KMS-11 (cell line): ENCODE data around the gene FMO5.
"Not testable (repeated sequence)": the region's sequence is repeated elsewhere in the genome, so short reads cannot be mapped to it uniquely, and the experiment has no call there.

Experiments used
- H2AFZ ChIP-seq: fragments of 200-600 bp; sonication (generic); 2 replicates; pipeline ENCODE4 v1.6.1; 2016; ENCODE audit warnings: antibody characterized with exemption, mixed run types, low read depth
- H3K27ac ChIP-seq: fragments of 200-600 bp; sonication (generic); 2 replicates; pipeline ENCODE4 v1.6.1; 2016; ENCODE audit warnings: mild to moderate bottlenecking, mixed run types
- H3K27me3 ChIP-seq: fragments of 200-600 bp; sonication (generic); 2 replicates; pipeline ENCODE4 v1.6.1; 2017; ENCODE audit warnings: mild to moderate bottlenecking, low read depth, mixed run types, moderate library complexity; ENCODE audit not compliant: insufficient read depth
- H3K36me3 ChIP-seq: fragments of 200-600 bp; sonication (generic); 2 replicates; pipeline ENCODE4 v1.6.1; 2017; ENCODE audit warnings: mild to moderate bottlenecking, mixed run types; ENCODE audit not compliant: insufficient read depth
- H3K4me1 ChIP-seq: fragments of 200-600 bp; sonication (generic); 2 replicates; pipeline ENCODE4 v1.6.1; 2016; ENCODE audit warnings: mild to moderate bottlenecking, low read depth, mixed run types; ENCODE audit not compliant: poor library complexity, severe bottlenecking
- H3K4me2 ChIP-seq: fragments of 200-600 bp; sonication (generic); 2 replicates; pipeline ENCODE4 v1.7.0; 2016; ENCODE audit warnings: mild to moderate bottlenecking, mixed run types
- H3K4me3 ChIP-seq: fragments of 200-600 bp; sonication (generic); IDR thresholded peaks from 2 replicates; pipeline ENCODE4 v1.6.1; 2017; ENCODE audit warnings: low read depth, low read length, mixed read lengths; ENCODE audit not compliant: insufficient read depth
- H3K79me2 ChIP-seq: fragments of 200-600 bp; sonication (generic); 2 replicates; pipeline ENCODE4 v1.6.1; 2016; ENCODE audit warnings: low read depth, mixed run types; ENCODE audit not compliant: insufficient read depth
- H3K9ac ChIP-seq: fragments of 200-600 bp; sonication (generic); 2 replicates; pipeline ENCODE4 v1.6.1; 2016; ENCODE audit warnings: mild to moderate bottlenecking, mixed run types
- H4K20me1 ChIP-seq: fragments of 200-600 bp; sonication (generic); 2 replicates; pipeline ENCODE4 v1.6.1; 2016; ENCODE audit warnings: mild to moderate bottlenecking, mixed run types; ENCODE audit not compliant: insufficient read depth
- CTCF ChIP-seq: fragments of 200-600 bp; sonication (generic); conservative IDR thresholded peaks from 2 replicates; pipeline ENCODE4 v1.6.1; 2017; ENCODE audit warnings: low read depth, mild to moderate bottlenecking, antibody characterized with exemption, low read length, moderate library complexity, mixed read lengths

FMO5 gene

GRCh38 chr1:147238053-147238902 is 13.1 kb upstream of the FMO5 start:
- Histone ChIP-seq H3K9ac (no peak overlapping the region), H3K27ac (no peak overlapping the region), H3K4me3 (no peak overlapping the region), H3K4me2 (no peak overlapping the region), H4K20me1 (no peaks in the 10 kb centered on the region), H2AFZ (no peak overlapping the region), H3K4me1 (peaks cover 6% of the 10 kb centered on the region), H3K79me2 (peaks cover 4% of the 10 kb centered on the region), H3K27me3 (no peaks in the 10 kb centered on the region), H3K36me3 (no peaks in the 10 kb centered on the region)
- no peak for TF ChIP-seq CTCF

GRCh38 chr1:147236959-147237791 is 12.0 kb upstream of the FMO5 start:
- Histone ChIP-seq H3K4me2 (no peak overlapping the region), H3K36me3 (no peaks in the 10 kb centered on the region), H3K27me3 (no peaks in the 10 kb centered on the region), H3K4me3 (no peak overlapping the region), H2AFZ (no peak overlapping the region), H3K79me2 (no peaks in the 10 kb centered on the region), H3K27ac (no peak overlapping the region), H3K4me1 (peaks cover 5% of the 10 kb centered on the region), H3K9ac (no peak overlapping the region), H4K20me1 (no peaks in the 10 kb centered on the region)
- TF ChIP-seq CTCF, result no peak

- Histone ChIP-seq H3K9ac (no peak overlapping the region), H3K79me2 (no peaks in the 10 kb centered on the region), H3K4me2 (no peak overlapping the region), H3K27ac (no peak overlapping the region), H3K27me3 (no peaks in the 10 kb centered on the region), H3K36me3 (no peaks in the 10 kb centered on the region), H3K4me3 (no peak overlapping the region), H2AFZ (no peak overlapping the region), H3K4me1 (no peaks in the 10 kb centered on the region), H4K20me1 (no peaks in the 10 kb centered on the region)
- no peak for TF ChIP-seq CTCF
These were observed 11.3 kb upstream of the FMO5 start for GRCh38 chr1:147236448-147236847.

- TF ChIP-seq CTCF, result no peak
- Histone ChIP-seq H3K4me2 (no peak overlapping the region), H2AFZ (no peak overlapping the region), H4K20me1 (no peaks in the 10 kb centered on the region), H3K27me3 (no peaks in the 10 kb centered on the region), H3K9ac (no peak overlapping the region), H3K4me3 (no peak overlapping the region), H3K4me1 (no peaks in the 10 kb centered on the region), H3K79me2 (no peaks in the 10 kb centered on the region), H3K27ac (no peak overlapping the region), H3K36me3 (no peaks in the 10 kb centered on the region)
These were observed 10.7 kb upstream of the FMO5 start for GRCh38 chr1:147235822-147236221.

GRCh38 chr1:147233903-147234302 is 8.8 kb upstream of the FMO5 start:
- not testable (repeated sequence) for H4K20me1 ChIP-seq, H3K79me2 ChIP-seq, H3K36me3 ChIP-seq, H3K4me2 ChIP-seq, H3K4me3 ChIP-seq, H3K27ac ChIP-seq, H2AFZ ChIP-seq, H3K4me1 ChIP-seq, H3K9ac ChIP-seq, H3K27me3 ChIP-seq

GRCh38 chr1:147231032-147231431 is 5.9 kb upstream of the FMO5 start:
- not testable (repeated sequence) for H3K27ac ChIP-seq, H3K4me3 ChIP-seq, H3K4me2 ChIP-seq, H3K36me3 ChIP-seq, H2AFZ ChIP-seq, H3K79me2 ChIP-seq, H3K9ac ChIP-seq, H3K27me3 ChIP-seq, H3K4me1 ChIP-seq, H4K20me1 ChIP-seq
